ENCODE data around the gene JCHAIN.
A peak's percentile ranks its signal among the peaks of the same experiment; 100 is the strongest.
"Not testable (repeated sequence)": the region's sequence is repeated elsewhere in the genome, so short reads cannot be mapped to it uniquely, and the experiment has no call there.

Gene JCHAIN

GRCh38 chr4:70688795-70689231, 22.5 kb upstream of the JCHAIN start:
- DNase-seq (ENCODE audit: low read depth) = no peak

GRCh38 chr4:70687821-70688794, 21.8 kb upstream of the JCHAIN start, which contains the start of gene UTP3:
UTP3 (plus strand) TSS chr4:70688532; CDS start chr4:70688678, 146 bp downstream.
- peak; percentile 93 for TF ChIP-seq CTCF (conservative IDR thresholded peaks at IDR 0.05; ENCODE audit: low read depth, low read length)
- H3K4me3 ChIP-seq (ENCODE audit: low read depth, low read length) = peak within 1 kb of the TSS; percentile 99
- peak; percentile 99 for DNase-seq (ENCODE audit: low read depth)

More at GRCh38 chr4:70688795-70689231, 22.5 kb upstream of the JCHAIN start:
- TF ChIP-seq CTCF (conservative IDR thresholded peaks at IDR 0.05; ENCODE audit: low read depth, low read length) = no peak
- H3K4me3 ChIP-seq (ENCODE audit: low read depth, low read length) = peak overlapping the region; percentile 99

- TF ChIP-seq CTCF (conservative IDR thresholded peaks at IDR 0.05; ENCODE audit: low read depth, low read length) = no peak
- no peak for DNase-seq (ENCODE audit: low read depth)
- H3K4me3 ChIP-seq (ENCODE audit: low read depth, low read length) = peak overlapping the region; percentile 99
These were observed 21.1 kb upstream of the JCHAIN start for GRCh38 chr4:70687392-70687791.

GRCh38 chr4:70682142-70682541, 15.8 kb upstream of the JCHAIN start:
- not testable (repeated sequence) for H3K4me3 ChIP-seq (ENCODE audit: low read depth, low read length); DNase-seq (ENCODE audit: low read depth)

GRCh38 chr4:70681704-70682103, 15.4 kb upstream of the JCHAIN start:
- no peak for TF ChIP-seq CTCF (conservative IDR thresholded peaks at IDR 0.05; ENCODE audit: low read depth, low read length)
- DNase-seq (ENCODE audit: low read depth) = no peak
- H3K4me3 ChIP-seq (ENCODE audit: low read depth, low read length) = no peak overlapping the region

- no peak for DNase-seq (ENCODE audit: low read depth)
- TF ChIP-seq CTCF (conservative IDR thresholded peaks at IDR 0.05; ENCODE audit: low read depth, low read length) = no peak
- H3K4me3 ChIP-seq (ENCODE audit: low read depth, low read length) = no peak overlapping the region
These were observed 14.6 kb upstream of the JCHAIN start for GRCh38 chr4:70680934-70681333.

- no peak for DNase-seq (ENCODE audit: low read depth)
- no peak for TF ChIP-seq CTCF (conservative IDR thresholded peaks at IDR 0.05; ENCODE audit: low read depth, low read length)
- H3K4me3 ChIP-seq (ENCODE audit: low read depth, low read length) = no peak overlapping the region
These were observed 12.2 kb upstream of the JCHAIN start for GRCh38 chr4:70678383-70678999.

Measured in choroid plexus epithelial cell (primary cell).